Stimulated activated CD8-positive, alpha-beta memory T cell treated with anti-CD3 and anti-CD28 coated beads, Interleukin-12 subunit alpha, Interleukin-12 subunit beta, amount 100 ng/mL, for 24 hours (primary cell): Measurements from ENCODE around the gene SLC45A2.
"Not testable (repeated sequence)": the region's sequence is repeated elsewhere in the genome, so short reads cannot be mapped to it uniquely, and the experiment has no call there.

ENCODE experiments used
- DNase-seq: peaks from one replicate; pipeline ENCODE4 v3.0.0-alpha.2; 2020; ENCODE audit errors: extremely low read depth

Gene SLC45A2

DNA sequence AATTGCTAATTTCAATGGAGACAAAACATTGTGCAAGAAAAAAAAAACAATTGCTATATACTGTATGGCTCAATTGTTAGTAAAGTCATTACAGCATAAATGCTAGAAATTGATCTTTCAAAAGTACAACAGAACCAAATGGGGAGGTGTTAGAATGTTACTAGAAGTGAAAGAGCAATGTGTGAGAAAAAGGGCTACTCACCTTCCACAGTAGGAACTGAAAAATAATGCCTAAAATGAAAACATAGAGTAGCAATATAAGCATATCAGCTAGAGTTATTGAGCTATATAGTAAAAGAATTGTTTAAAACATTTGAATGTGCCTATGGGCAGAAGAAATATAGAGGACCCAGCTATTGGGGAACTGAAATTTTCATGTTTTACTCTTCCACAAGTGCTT is 59.2 kb downstream of the SLC45A2 start:
- DNase-seq, result no peak

DNA sequence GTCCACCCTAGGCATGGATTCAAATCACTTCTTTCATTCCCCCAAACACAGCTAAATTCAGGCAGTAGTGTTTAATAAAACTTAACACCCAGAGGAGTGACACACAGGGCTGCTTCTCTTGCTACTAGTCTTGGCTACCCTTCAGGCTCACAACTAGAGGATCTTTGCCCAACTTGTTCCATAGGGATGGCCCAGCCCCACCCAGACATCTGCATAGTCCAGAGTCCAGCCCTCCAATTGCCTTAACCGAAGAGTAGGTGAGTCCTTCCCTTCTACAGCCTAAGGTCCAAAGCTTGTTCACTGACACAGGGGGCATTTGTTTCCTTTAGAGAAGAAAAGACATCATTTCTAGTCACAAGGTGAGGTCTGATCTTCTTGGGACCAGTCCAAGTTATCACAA is 63.5 kb downstream of the SLC45A2 start:
- no peak for DNase-seq

DNA sequence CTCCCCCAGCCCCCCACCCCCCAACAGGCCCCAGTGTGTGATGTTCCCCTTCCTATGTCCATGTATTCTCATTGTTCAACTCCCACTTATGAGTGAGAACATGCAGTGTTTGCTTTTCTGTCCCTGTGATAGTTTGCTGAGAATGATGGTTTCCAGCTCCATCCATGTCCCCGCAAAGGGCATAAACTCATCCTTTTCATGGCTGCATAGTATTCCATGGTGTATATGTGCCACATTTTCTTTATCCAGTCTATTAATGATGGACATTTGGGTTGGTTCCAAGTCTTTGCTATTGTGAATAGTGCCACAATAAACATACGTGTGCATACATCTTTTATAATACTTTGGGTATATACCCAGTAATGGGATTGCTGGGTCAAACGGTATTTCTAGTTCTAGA is 69.6 kb downstream of the SLC45A2 start:
- DNase-seq, result not testable (repeated sequence)

DNA sequence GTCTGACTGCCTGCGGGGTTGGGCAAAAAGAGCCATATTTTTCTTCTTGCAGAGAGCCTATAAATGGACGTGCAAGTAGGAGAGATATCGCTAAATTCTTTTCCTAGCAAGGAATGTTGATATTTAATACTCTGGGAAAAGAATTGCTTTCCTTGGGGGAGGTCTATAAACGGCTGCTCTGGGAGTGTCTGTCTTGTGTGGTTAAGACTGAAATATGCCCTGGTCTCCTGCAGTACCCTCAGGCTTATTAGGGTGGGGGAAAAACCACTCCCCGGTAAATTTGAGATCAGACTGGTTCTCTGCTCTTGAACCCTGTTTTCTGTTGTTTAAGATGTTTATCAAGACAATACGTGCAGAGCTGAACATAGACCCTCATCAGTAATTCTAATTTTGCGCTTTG is 78.2 kb downstream of the SLC45A2 start:
- DNase-seq, result not testable (repeated sequence)

DNA sequence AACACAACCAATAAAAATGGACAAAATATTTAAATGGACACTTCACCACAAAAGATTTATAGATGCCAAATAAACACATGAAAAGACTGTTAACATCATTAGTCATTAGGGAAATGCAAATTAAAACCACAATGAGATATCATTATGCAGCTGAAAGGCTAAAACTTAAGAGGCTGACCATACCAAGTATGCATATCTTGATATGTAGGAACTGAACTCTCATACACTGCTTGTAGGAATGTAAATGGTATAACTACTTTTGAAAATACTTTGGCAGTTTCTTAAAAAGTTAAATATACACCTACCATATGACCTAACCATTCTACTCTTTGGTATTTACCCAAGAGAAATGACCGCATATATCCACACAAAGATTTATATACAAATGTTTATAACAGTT is 79.1 kb downstream of the SLC45A2 start:
- no peak for DNase-seq

GRCh38 chr5:33903118-33903517 is 81.4 kb downstream of the SLC45A2 start:
- DNase-seq, result no peak

DNA sequence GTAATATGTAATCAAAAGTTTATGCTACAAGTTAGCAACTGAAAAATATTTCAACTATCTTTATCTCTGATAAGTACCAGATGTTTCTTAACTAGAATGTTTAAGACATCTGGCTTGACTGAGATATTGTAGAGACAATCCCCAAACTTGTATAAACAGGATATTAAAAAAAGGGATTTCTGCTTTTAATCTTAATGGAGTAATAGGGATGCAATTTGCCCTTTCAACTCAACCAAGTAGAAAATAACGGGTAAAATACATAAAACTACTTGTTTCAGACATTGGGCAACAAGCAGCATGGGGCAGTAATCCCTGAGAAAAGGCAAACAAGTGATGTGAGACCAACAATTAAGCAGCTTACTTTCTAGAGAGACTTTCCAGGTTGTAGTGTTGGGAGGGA is 83.3 kb downstream of the SLC45A2 start:
- no peak for DNase-seq
